A673 (cell line): Measurements from ENCODE around the gene EZH1.

Source experiments
- CTCF ChIP-seq: fragments of 300-800, 200-600 bp; sonication (generic); conservative IDR thresholded peaks from 2 replicates; pipeline ENCODE4 v1.5.1; 2017; ENCODE audit warnings: low read depth, mild to moderate bottlenecking, antibody characterized with exemption, low read length, moderate library complexity, mixed read lengths
- EZH2 ChIP-seq: fragments of 200-600 bp; sonication (generic); IDR thresholded peaks from 2 replicates; pipeline ENCODE4 v1.6.1; 2017; ENCODE audit warnings: borderline replicate concordance, low read depth, mild to moderate bottlenecking, mixed read lengths, antibody characterized with exemption, low read length; ENCODE audit not compliant: poor library complexity, severe bottlenecking

DNA sequence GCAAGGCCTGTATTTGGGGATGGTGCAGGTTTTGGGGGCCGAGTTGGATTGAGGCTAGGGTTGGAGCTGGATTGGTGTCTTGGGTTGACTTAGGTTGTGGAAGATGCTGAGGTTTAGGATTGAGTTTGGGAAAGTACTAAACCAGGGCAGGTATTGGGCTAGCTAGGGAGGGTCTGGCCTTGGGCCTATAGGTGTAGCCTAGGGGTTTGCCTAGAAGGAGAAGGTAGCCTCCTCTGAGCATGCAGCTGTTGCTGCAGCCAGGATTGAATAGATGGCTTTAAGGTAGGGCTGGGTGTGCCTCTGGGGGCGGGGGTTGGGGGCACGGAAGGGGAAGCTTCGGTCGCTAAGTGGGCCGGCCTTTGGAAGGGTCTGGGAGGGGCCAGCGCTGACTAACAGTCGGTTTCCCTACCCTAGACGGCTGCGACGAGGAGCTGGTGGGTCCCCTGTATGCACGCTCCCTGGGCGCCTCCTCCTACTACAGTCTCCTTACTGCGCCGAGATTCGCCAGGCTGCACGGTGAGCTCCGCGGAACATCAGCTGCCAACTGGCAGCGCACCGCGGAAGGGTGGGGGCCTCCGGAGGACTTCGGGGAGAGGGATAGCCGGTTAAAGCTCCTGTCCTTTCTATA, 61.3 kb downstream of the EZH1 start:
- no peak for TF ChIP-seq CTCF
- no peak for TF ChIP-seq EZH2
